Breast epithelium (tissue), 3 donors: ENCODE measurements around the gene FCER1G.

Experiments
- CTCF ChIP-seq, 3 donors: fragments of 450-650 bp; IDR thresholded peaks; one replicate each; pipeline ENCODE4 v1.5.1; 2016 to 2017; ENCODE audit warnings: antibody characterized with exemption in 3 of 3, mild to moderate bottlenecking in 3 of 3, moderate library complexity in 3 of 3
- POLR2A ChIP-seq: fragments of 450-650 bp; IDR thresholded peaks from one replicate; pipeline ENCODE4 v1.6.1; 2016; ENCODE audit warnings: antibody characterized with exemption, mild to moderate bottlenecking, moderate library complexity

- TF ChIP-seq CTCF (IDR thresholded peaks at IDR 0.05), result no peak
- TF ChIP-seq POLR2A, result no peak
These were observed 11.2 kb downstream of the FCER1G start for GRCh38 chr1:161226320-161226711.
